B cell (primary cell): Measurements from ENCODE around the gene DNAJC16.

Experiments used
- EZH2 ChIP-seq: IDR thresholded peaks from 2 replicates; pipeline ENCODE4 v1.6.1; 2012; ENCODE audit warnings: borderline replicate concordance, low read depth, mild to moderate bottlenecking, moderate library complexity, low read length; ENCODE audit not compliant: insufficient read depth, poor library complexity, severe bottlenecking
- TF ChIP-seq, protein P1 (sequence below): fragments of 200-600 bp; IDR thresholded peaks from one replicate; pipeline ENCODE4 v1.8.0; 2022; ENCODE audit warnings: antibody characterized with exemption, mild to moderate bottlenecking

DNA sequence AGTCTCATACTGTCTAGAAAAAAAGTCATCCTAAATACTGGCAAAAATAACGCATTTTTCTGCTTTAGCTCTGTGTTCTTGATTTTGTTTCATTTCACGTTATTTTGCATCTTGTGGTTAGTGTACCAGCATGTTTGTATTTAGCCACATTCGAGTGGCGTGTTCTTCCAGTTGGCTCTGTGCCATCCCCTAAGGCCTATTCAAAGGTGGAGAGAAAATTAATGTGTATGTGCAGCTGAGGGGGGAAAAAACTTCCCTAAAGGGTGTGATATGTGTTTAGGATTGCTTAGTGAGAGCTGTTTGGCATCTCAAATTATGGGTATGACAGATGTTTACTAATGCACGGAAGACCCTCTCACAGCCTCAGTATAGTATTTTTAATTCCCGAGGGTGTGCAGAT, 12.1 kb downstream of the DNAJC16 start:
- TF ChIP-seq, protein P1, sequence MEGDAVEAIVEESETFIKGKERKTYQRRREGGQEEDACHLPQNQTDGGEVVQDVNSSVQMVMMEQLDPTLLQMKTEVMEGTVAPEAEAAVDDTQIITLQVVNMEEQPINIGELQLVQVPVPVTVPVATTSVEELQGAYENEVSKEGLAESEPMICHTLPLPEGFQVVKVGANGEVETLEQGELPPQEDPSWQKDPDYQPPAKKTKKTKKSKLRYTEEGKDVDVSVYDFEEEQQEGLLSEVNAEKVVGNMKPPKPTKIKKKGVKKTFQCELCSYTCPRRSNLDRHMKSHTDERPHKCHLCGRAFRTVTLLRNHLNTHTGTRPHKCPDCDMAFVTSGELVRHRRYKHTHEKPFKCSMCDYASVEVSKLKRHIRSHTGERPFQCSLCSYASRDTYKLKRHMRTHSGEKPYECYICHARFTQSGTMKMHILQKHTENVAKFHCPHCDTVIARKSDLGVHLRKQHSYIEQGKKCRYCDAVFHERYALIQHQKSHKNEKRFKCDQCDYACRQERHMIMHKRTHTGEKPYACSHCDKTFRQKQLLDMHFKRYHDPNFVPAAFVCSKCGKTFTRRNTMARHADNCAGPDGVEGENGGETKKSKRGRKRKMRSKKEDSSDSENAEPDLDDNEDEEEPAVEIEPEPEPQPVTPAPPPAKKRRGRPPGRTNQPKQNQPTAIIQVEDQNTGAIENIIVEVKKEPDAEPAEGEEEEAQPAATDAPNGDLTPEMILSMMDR: no peak
- no peak for TF ChIP-seq EZH2
